Inflammatory macrophage treated with lipopolysaccharide for 4 hours (primary cell): ENCODE results near the gene SLC7A5.
"Not testable (repeated sequence)": the region's sequence is repeated elsewhere in the genome, so short reads cannot be mapped to it uniquely, and the experiment has no call there.

Source experiments
- DNase-seq: peaks from one replicate; pipeline ENCODE4 v3.0.0-alpha.2; 2020

SLC7A5 gene

DNA sequence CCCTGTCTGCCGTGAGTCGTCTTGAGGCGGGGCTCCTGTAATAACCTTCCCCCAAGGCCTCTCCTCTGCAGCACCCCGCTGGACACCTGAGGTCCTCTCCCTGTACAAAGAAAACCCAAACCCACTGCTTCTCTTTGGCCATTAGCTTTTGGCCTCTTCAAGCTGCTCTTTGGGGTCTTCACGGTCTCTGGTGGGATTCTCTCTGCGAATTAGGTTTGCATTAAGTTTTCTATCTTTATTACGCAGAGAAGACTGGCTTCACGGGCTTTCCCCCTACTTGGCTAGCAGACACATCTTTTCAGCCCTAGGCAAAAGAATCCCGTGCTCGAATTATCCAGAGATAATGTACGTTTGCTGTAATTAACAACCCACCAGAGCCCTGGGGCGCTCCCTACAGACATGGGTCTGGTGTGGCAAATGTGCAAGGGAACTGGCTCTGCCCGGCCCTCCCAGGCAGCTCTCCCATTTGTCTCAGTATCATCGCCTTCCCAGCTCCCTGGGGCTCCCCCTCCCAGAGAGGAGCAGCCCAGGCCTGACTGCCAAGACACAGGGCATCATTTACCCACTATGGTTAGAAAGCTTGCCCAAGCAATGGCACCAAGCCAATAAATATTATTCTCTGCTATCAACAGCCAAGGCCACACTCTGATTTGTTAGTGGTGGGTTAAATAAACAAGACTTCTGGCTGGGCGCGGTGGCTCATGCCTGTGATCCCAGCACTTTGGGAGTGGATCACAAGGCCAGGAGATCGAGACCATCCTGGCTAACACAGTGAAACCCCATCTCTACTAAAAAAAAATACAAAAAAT lies 78.8 kb downstream of the SLC7A5 start:
- no peak for DNase-seq

DNA sequence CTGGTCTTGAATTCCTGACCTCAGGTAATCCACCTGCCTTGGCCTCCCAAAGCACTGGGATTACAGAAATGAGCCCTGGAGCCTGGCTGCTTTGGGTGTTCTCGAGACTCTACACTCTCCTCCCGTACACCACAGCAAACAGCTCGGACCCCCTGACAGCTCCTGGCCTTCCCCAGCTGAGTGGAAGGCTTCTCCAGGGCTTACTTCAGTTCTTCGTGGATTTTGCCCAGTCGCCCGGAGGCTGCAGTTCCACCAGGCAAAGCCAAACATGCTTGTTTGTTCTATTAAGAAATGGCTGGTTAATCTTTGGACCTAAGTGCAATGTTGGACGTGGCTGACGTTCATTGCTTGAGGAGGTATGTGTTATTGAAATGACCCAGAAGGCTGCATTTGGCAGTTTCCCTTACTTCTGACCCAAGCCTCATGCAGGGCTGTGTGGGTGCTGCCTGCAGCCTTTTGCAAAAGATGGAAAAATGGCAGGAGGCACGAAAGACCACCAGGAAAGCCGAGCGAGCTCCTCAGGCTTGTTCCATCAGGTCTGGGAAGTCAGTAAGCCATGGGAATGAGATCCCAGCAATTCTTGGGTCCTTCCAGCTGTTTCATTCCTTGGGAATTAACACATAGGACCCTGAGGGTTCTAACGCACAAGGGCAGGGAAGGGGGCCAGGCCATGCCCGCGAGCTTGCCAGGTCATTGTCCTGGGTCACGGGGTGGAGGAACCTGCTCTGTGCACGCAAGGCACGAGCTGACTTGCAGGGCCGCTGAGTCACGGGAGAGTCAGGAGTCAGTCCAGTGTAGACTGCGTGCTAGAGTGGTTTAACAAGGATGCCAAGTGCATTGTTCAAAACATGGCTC lies 79.6 kb downstream of the SLC7A5 start:
- DNase-seq = no peak

- not testable (repeated sequence) for DNase-seq
Measured at GRCh38 chr16:87788730-87789436, 80.4 kb downstream of the SLC7A5 start.

DNA sequence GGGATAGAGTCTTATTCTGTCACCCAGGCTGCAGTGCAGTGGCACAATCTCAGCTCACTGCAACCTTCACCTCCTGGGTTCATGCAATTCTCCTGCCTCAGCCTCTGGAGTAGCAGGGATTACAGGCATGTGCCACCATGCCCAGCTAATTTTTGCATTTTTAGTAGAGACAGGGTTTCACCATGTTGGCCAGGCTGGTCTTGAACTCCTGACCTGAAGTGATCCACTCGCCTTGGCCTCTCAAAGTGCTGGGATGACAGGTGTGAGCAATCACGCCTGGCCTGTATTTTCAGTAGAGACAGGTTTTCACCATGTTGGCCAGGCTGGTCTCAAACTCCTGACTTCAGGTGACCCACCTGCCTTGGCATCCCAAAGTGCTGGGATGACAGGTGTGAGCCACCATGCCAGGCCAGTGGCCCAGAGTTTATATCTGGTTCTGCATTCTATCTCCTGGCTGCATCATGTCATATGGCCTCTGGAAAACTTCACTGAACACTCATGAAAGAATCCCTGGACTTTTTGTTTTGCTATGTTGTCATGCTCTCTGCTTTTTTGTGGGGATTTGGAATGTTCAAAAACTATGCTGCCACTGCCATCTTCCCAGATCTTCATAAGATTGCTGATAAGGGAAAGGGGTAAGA lies 81.7 kb downstream of the SLC7A5 start:
- not testable (repeated sequence) for DNase-seq

- DNase-seq = no peak
Measured at GRCh38 chr16:87784812-87785211, 84.5 kb downstream of the SLC7A5 start.

DNA sequence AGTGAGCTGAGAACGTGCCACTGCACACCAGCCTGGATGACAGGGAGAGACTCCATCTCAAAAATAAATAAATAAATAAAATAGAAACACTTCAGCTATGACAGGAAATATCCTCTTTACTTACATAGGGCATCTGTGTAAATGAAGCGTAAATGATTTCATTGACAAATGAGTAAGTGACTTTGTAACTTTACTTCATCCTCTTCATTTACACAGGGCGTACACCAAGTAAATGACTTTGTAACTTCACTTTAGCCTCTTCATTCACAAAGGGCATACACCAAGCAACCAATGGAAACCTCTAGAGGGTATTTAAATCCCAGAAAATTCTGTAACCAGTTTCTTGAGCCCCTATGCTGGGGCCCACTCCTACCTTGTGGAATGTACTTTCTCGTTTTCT lies 87.3 kb downstream of the SLC7A5 start:
- no peak for DNase-seq

GRCh38 chr16:87780385-87780989 lies 88.8 kb downstream of the SLC7A5 start:
- peak; percentile 94 for DNase-seq
